Hepatocyte (in vitro differentiated cells): ENCODE data around the gene MBP.

Source experiments
- EZH2 ChIP-seq: fragments of 200-600 bp; sonication (generic); IDR thresholded peaks from 2 replicates; pipeline ENCODE4 v1.6.1; 2016; ENCODE audit warnings: antibody characterized with exemption, mild to moderate bottlenecking, borderline replicate concordance
- EZH2phosphoT487 ChIP-seq: fragments of 200-600 bp; sonication (generic); IDR thresholded peaks from one replicate; pipeline ENCODE4 v1.6.1; 2018; ENCODE audit warnings: antibody characterized with exemption, mild to moderate bottlenecking, low read depth, moderate library complexity; ENCODE audit not compliant: unreplicated experiment, severe bottlenecking
- TF ChIP-seq, protein P1 (sequence below): fragments of 200-600 bp; sonication (generic); IDR thresholded peaks from 2 replicates; pipeline ENCODE4 v1.5.1; 2016; ENCODE audit warnings: antibody characterized with exemption, mild to moderate bottlenecking; ENCODE audit not compliant: poor library complexity

DNA sequence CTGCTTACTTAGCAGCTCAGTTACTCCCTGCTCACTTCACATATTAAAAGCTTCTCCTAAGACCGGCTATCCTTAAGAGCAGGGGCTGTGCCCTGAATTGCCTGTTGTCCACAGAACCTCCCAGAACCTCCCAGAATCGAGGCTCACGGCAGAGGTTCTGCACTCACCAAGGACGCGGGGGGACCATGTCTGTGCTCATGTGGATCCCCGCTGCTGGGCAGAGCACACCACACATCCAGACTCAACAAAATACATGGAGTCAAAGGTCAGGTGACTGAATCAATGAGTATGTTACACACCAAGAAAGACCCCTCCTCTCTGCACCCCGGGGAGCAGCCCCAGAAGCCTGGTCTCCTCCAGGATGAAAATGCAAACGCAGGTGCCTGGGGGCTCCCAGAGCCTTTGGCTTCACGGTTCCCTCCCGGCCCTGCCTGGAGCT lies 149.0 kb downstream of the MBP start:
- TF ChIP-seq, protein P1, sequence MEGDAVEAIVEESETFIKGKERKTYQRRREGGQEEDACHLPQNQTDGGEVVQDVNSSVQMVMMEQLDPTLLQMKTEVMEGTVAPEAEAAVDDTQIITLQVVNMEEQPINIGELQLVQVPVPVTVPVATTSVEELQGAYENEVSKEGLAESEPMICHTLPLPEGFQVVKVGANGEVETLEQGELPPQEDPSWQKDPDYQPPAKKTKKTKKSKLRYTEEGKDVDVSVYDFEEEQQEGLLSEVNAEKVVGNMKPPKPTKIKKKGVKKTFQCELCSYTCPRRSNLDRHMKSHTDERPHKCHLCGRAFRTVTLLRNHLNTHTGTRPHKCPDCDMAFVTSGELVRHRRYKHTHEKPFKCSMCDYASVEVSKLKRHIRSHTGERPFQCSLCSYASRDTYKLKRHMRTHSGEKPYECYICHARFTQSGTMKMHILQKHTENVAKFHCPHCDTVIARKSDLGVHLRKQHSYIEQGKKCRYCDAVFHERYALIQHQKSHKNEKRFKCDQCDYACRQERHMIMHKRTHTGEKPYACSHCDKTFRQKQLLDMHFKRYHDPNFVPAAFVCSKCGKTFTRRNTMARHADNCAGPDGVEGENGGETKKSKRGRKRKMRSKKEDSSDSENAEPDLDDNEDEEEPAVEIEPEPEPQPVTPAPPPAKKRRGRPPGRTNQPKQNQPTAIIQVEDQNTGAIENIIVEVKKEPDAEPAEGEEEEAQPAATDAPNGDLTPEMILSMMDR, result no peak
- TF ChIP-seq EZH2phosphoT487 (no peak), EZH2 (no peak)
